ENCODE data around the gene GPR18. TPM values are rescaled to one million over a fixed set of nuclear protein-coding genes. Genes with fewer than 3 reads are reported as not detected.

GPR18 gene
- total RNA-seq, 1 donor from 2014 or later, result not detected

DNA sequence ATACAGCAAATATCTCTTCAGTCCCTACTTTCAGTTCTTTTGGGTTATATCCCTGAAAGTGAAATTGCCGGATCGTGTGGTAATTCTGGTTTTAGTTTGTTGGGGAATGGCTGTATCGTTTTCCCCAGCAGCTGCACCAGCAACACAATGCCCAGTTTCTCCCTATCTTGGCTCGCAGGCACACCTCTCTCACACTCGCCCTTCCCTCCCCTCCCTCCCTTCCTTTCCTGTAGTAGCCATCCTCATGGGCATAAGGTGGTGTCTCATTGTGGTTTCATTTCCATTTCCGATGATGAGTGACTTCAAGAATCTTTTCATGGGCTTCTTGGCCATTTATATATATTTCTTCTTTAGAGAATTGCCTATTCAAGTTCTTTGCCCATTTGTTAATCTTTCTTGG is 8.6 kb upstream of the GPR18 start:
- no peaks in the 10 kb centered on the region for H3K9me3 ChIP-seq
- no peaks in the 10 kb centered on the region for H3K4me1 ChIP-seq
- H3K36me3 ChIP-seq, result no peaks in the 10 kb centered on the region
- H3K27ac ChIP-seq, result no peak overlapping the region
- TF ChIP-seq, protein P1, sequence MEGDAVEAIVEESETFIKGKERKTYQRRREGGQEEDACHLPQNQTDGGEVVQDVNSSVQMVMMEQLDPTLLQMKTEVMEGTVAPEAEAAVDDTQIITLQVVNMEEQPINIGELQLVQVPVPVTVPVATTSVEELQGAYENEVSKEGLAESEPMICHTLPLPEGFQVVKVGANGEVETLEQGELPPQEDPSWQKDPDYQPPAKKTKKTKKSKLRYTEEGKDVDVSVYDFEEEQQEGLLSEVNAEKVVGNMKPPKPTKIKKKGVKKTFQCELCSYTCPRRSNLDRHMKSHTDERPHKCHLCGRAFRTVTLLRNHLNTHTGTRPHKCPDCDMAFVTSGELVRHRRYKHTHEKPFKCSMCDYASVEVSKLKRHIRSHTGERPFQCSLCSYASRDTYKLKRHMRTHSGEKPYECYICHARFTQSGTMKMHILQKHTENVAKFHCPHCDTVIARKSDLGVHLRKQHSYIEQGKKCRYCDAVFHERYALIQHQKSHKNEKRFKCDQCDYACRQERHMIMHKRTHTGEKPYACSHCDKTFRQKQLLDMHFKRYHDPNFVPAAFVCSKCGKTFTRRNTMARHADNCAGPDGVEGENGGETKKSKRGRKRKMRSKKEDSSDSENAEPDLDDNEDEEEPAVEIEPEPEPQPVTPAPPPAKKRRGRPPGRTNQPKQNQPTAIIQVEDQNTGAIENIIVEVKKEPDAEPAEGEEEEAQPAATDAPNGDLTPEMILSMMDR (IDR thresholded peaks at IDR 0.05), result no peak
- intact Hi-C loops (cut with DNase I), result loop anchor here (1.0 kb wide), 1 partner anchor 91 kb away; no protein-coding TSS in a partner anchor
- DNase-seq (ENCODE audit: low spot score in 2 of 2), result no peak
- no peak overlapping the region for H3K4me3 ChIP-seq
- H3K27me3 ChIP-seq, result no peaks in the 10 kb centered on the region

DNA sequence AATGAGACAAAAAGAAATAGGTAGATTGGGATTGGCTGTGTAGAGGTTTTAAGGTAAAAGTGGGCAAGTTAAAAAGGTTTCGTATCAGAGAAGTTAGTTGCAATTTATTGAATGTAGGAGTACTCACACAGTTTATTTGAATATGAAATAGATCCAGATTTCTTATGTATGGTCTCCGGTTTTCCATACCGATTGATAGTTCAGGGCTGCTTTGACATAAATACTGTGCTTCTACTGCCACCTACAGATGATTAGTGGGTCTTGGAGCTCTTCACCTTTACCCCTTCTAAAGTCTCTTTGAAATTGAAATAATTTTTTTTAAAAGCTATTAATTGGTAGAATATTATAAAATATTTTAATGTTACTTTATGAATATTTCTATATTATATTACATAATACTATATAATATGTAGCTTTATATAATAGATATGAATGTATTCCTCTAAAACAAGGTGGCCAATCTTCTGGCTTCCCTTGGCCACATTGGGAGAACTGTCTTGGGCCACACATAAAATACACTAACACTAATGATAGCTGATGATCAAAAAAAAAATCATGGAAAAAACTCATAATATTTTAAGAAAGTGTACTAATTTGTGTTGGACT is 7.7 kb upstream of the GPR18 start:
- Histone ChIP-seq H3K9me3 (no peaks in the 10 kb centered on the region), H3K4me3 (no peak overlapping the region), H3K27me3 (no peaks in the 10 kb centered on the region), H3K36me3 (no peaks in the 10 kb centered on the region), H3K27ac (no peak overlapping the region), H3K4me1 (no peaks in the 10 kb centered on the region)
- TF ChIP-seq, protein P1 (IDR thresholded peaks at IDR 0.05), result peak; percentile 43 to 59 (median 49)
- DNase-seq (ENCODE audit: low spot score in 2 of 2), result no peak
- intact Hi-C loops (cut with DNase I), result loop anchor here (1.0 kb wide), 1 partner anchor 90 kb away; no protein-coding TSS in a partner anchor

DNA sequence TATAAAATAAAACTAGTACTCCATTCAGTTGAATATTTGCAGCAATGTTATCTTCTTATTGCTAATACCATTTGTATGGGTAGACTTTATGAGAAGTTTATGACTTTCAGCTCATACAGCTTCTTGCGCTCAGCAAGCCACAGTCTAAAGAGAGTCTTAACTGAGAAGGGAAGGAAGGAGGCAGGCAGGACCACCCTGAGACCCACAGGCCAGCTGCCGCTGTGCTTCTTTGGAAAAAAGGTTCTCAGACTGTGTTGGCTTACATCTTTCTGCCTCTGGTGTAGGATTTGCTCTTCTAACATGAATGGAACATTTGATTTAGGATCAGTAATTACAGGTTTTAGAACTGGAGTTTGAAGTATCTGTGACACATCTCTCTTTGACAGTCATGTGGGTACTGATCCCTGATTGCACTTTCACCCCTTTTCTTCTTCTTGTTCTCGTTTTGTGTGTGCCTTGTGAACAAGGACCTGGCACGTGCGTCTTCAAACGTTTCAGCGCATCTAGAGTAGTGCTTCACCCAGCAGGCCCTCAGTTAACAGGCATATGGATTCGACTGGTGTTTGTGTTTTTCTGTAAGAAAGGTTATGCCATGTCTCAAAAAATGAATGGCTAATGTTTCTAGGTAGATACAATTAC is 7.1 kb upstream of the GPR18 start:
- no peaks in the 10 kb centered on the region for H3K9me3 ChIP-seq
- no peak for DNase-seq (ENCODE audit: low spot score in 2 of 2)
- no peaks in the 10 kb centered on the region for H3K27me3 ChIP-seq
- TF ChIP-seq, protein P1 (IDR thresholded peaks at IDR 0.05), result no peak
- H3K4me3 ChIP-seq, result no peak overlapping the region
- no peaks in the 10 kb centered on the region for H3K36me3 ChIP-seq
- no peak overlapping the region for H3K27ac ChIP-seq
- intact Hi-C loops (cut with DNase I), result no loop called here
- no peaks in the 10 kb centered on the region for H3K4me1 ChIP-seq

DNA sequence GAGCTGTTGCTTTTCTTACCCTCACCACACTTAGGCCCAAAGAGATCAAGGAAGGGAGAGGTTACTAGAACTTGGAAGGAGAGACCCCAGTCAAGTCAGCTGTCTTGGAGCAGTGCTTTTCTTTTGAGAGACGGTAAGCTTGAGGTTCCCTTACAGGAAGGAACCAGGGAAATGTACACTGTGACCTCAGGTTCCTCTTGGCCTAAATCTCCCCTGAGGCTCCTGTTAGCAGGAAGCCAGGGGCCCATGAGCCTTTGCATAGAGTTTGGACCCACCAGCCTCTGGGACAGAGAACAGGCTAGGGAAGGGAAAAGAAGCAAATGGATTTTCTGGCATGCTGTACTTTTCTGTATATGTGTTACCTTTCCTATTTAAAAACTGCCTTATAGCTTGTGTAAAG is 5.9 kb upstream of the GPR18 start:
- DNase-seq (ENCODE audit: low spot score in 2 of 2), result no peak
- Histone ChIP-seq H3K27ac (no peak overlapping the region), H3K36me3 (no peaks in the 10 kb centered on the region), H3K4me3 (no peak overlapping the region), H3K9me3 (no peaks in the 10 kb centered on the region), H3K27me3 (no peaks in the 10 kb centered on the region), H3K4me1 (no peaks in the 10 kb centered on the region)
- TF ChIP-seq, protein P1 (IDR thresholded peaks at IDR 0.05), result no peak
- intact Hi-C loops (cut with DNase I), result no loop called here

DNA sequence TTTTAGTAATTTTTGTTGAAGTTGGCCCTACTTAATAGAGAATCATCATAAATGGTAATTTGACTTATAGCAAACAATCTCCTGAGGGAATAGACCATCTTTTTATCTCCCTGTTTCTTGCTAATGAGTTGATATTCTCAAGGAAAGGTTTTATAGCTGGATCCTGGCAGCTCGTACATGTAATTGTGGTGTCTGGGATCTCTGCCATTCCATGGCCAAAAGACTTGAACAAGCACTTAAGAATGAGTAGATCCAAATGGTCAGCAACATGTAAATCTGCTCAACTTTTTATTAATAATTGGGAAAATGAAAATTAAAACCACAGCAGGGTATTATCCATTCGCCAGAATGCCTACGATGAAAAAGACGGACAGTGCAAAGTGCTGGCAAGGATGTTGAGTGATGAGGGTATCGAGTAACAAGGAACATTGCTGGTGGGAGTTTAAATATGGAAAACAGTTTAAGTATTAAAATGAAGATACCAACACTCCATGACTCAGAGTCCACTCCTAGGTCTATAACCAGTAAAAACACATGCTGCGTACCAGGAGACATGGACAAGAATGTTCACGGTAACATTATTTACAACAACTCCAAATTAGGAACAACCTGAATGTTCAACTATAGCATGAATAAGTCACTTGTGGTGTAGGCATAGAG is 5.1 kb upstream of the GPR18 start:
- TF ChIP-seq, protein P1 (IDR thresholded peaks at IDR 0.05), result no peak
- intact Hi-C loops (cut with DNase I), result no loop called here
- no peaks in the 10 kb centered on the region for H3K27me3 ChIP-seq
- no peak for DNase-seq (ENCODE audit: low spot score in 2 of 2)
- H3K9me3 ChIP-seq, result no peaks in the 10 kb centered on the region
- no peak overlapping the region for H3K27ac ChIP-seq
- no peak overlapping the region for H3K4me3 ChIP-seq
- H3K4me1 ChIP-seq, result no peaks in the 10 kb centered on the region
- H3K36me3 ChIP-seq, result no peaks in the 10 kb centered on the region

All from ascending aorta (tissue), 2 donors.